NT2/D1 (cell line): Measurements from ENCODE around the gene TMEM269.
A peak's percentile ranks its signal among the peaks of the same experiment; 100 is the strongest.

Experiments
- DNase-seq: peaks from one replicate; pipeline ENCODE4 v3.0.0-alpha.2; 2011; ENCODE audit warnings: low read depth, low spot score
- H3K27me3 ChIP-seq: 2 replicates; pipeline ENCODE4 v1.6.0; 2011; ENCODE audit warnings: mild to moderate bottlenecking; ENCODE audit not compliant: insufficient read length, insufficient read depth
- H3K36me3 ChIP-seq: 2 replicates; pipeline ENCODE4 v1.6.1; 2011; ENCODE audit warnings: mild to moderate bottlenecking, low read length, mixed read lengths; ENCODE audit not compliant: insufficient read depth, insufficient read length
- H3K4me1 ChIP-seq: 2 replicates; pipeline ENCODE4 v1.5.1; 2011; ENCODE audit not compliant: insufficient read depth, insufficient read length
- H3K4me3 ChIP-seq: 2 replicates; pipeline ENCODE4 v1.5.1; 2011; ENCODE audit warnings: low read depth; ENCODE audit not compliant: insufficient read length
- H3K9ac ChIP-seq: 2 replicates; pipeline ENCODE4 v1.6.0; 2011; ENCODE audit warnings: low read depth; ENCODE audit not compliant: insufficient read length
- H3K9me3 ChIP-seq: 2 replicates; pipeline ENCODE4 v1.5.1; 2011; ENCODE audit warnings: mild to moderate bottlenecking, low read length; ENCODE audit not compliant: insufficient read depth
- SUZ12 ChIP-seq: IDR thresholded peaks from 2 replicates; pipeline ENCODE4 v1.6.1; 2011; ENCODE audit not compliant: insufficient read length, insufficient read depth; ENCODE audit errors: extremely low read depth
- YY1 ChIP-seq: IDR thresholded peaks from 2 replicates; pipeline ENCODE4 v1.6.1; 2011; ENCODE audit not compliant: insufficient read length, insufficient read depth
- ZNF274 ChIP-seq: IDR thresholded peaks from 2 replicates; pipeline ENCODE4 v1.6.1; 2011; ENCODE audit warnings: mild to moderate bottlenecking, low read depth, low read length

Gene TMEM269

DNA sequence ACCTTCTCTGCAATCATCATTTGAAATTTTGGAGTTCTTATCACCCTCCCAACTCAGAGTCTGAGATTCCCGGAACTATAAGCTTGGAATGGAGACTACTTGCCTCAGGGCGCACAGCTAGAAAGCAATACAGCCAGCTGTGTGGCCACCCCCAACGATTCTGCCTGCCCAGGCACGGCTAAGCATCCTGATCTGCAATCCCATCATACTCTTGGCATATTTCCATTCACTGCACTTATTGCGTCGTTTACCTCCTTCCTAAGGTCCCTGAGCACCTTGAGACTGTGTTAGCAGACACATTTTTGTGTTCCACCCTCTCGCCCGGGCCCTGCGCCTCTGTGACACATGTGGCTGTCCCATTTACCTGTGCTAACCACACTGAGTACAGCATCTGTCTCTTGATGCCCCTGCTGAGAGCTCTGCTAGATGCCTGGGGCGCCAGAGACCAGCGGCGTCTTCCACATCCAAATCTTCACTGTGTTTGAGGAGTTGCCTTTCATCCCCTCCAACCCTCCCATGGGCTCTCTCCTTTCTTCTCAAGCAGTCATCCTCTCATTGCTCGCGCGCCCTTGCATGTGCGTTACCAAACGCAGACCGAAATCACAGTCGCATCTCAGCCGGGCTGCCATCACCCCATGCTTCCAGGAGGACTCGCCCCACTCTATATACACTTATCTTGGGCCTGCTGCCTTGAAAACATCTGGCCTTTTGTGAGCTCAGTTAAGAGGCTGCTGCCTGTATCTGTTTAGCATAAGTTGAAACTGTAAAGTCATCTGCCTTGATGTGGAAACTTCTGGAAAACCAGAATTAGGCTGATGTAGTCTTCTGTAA lies 41.3 kb upstream of the TMEM269 start:
- Histone ChIP-seq H3K9me3 (no peaks in the 10 kb centered on the region), H3K4me1 (peaks cover 37% of the 10 kb centered on the region), H3K9ac (no peak overlapping the region), H3K36me3 (peaks cover 38% of the 10 kb centered on the region), H3K27me3 (no peaks in the 10 kb centered on the region), H3K4me3 (no peak overlapping the region)
- TF ChIP-seq YY1, result no peak
- no peak for TF ChIP-seq SUZ12
- no peak for TF ChIP-seq ZNF274
- no peak for DNase-seq

DNA sequence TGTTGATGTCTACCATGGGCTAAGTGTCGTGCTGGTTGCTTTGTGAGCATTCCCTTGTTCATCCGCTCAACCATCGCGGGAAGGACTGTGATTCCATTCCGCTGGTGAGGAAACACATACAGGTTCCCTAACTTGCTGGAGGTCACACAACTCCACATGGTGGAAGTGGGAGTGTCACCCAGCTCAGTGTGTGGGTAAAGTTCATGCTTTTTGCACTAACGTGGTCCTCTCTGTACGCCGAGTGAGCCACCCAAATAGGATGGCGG lies 40.7 kb upstream of the TMEM269 start:
- peaks cover 31% of the 10 kb centered on the region for H3K4me1 ChIP-seq
- H3K27me3 ChIP-seq, result no peaks in the 10 kb centered on the region
- no peak overlapping the region for H3K4me3 ChIP-seq
- no peak overlapping the region for H3K9ac ChIP-seq
- H3K9me3 ChIP-seq, result no peaks in the 10 kb centered on the region
- peaks cover 43% of the 10 kb centered on the region for H3K36me3 ChIP-seq
- no peak for DNase-seq
- TF ChIP-seq SUZ12 (no peak), ZNF274 (no peak), YY1 (no peak)

- no peaks in the 10 kb centered on the region for H3K27me3 ChIP-seq
- peaks cover 56% of the 10 kb centered on the region for H3K36me3 ChIP-seq
- H3K9ac ChIP-seq, result no peak overlapping the region
- no peak for TF ChIP-seq YY1
- no peak for TF ChIP-seq ZNF274
- no peak for TF ChIP-seq SUZ12
- H3K4me3 ChIP-seq, result no peak overlapping the region
- peaks cover 19% of the 10 kb centered on the region for H3K4me1 ChIP-seq
- peaks cover 4% of the 10 kb centered on the region; the same call in 1 of the 2 replicates for H3K9me3 ChIP-seq
- DNase-seq, result no peak
These were observed 38.9 kb upstream of the TMEM269 start for GRCh38 chr1:42745851-42746250.

DNA sequence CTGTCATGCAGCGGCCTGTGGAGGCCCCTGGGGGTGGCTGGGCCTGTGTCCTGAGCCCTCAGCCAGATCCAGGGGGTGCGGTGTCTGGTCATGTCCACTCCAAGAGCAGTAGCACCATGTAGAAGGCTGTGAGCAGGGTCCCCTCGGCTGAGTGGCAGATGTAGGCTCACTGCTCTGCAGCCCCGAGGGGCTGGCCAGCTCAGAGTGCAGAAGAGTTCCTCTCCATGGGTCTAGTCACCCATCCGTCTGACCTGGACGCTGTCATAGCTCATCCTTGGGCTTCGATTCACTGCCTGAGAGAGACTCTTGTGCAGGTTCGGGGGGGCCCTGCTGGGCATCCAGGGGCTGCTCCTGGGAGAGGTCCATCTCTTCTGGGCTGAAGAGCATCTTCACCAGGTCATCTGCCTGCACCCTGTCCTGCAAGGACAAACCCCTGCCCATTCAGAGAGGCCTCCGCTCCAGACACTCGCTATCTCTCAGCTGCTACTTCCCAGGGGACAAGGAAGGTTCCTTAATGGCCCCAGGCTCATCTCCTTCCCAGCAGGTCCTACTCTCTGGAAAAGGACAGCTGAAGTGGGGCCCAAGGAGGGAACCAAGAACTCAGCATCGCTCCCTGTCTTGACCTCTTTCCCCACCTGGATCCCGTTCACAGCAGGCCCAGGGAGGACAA lies 38.2 kb upstream of the TMEM269 start:
- H3K36me3 ChIP-seq, result peaks cover 57% of the 10 kb centered on the region
- peaks cover 5% of the 10 kb centered on the region; the same call in 1 of the 2 replicates for H3K9me3 ChIP-seq
- no peak for TF ChIP-seq SUZ12
- TF ChIP-seq ZNF274, result no peak
- no peak for TF ChIP-seq YY1
- no peaks in the 10 kb centered on the region for H3K27me3 ChIP-seq
- no peak for DNase-seq
- no peak overlapping the region for H3K4me3 ChIP-seq
- peaks cover 14% of the 10 kb centered on the region for H3K4me1 ChIP-seq
- H3K9ac ChIP-seq, result no peak overlapping the region

- H3K4me3 ChIP-seq, result no peak overlapping the region
- H3K9ac ChIP-seq, result no peak overlapping the region
- peak; percentile 46 for DNase-seq
- TF ChIP-seq SUZ12, result no peak
- TF ChIP-seq YY1, result no peak
- no peak for TF ChIP-seq ZNF274
- H3K9me3 ChIP-seq, result peaks cover 10% of the 10 kb centered on the region; the same call in 1 of the 2 replicates
- H3K27me3 ChIP-seq, result no peaks in the 10 kb centered on the region
- peaks cover 63% of the 10 kb centered on the region for H3K36me3 ChIP-seq
- H3K4me1 ChIP-seq, result peaks cover 13% of the 10 kb centered on the region
These were observed 37.7 kb upstream of the TMEM269 start for GRCh38 chr1:42747125-42747524.

DNA sequence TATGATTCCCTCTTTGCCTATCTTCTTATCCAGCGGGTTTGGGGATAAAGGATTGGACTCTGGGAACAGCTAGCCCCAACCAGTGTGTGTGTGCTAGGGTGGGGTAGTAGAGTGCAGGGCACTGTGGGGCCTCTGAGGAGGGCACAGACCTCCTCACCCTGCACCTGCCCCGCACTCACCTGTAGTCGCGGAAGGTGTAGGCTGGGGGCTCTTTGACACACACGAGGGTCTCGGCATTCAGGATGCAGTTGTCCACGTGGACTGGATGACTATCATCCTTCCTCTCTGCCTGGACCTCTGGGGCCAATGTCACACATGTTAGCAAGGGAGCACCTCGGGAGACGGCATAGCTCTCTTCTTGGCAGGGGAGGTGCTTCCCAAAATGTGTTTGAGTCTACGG lies 36.8 kb upstream of the TMEM269 start:
- TF ChIP-seq YY1 (no peak), SUZ12 (no peak), ZNF274 (no peak)

GRCh38 chr1:42748461-42749410 lies 36.1 kb upstream of the TMEM269 start:
- no peak for TF ChIP-seq ZNF274
- no peak for TF ChIP-seq YY1
- no peak for TF ChIP-seq SUZ12
- H3K27me3 ChIP-seq, result no peaks in the 10 kb centered on the region
- peaks cover 15% of the 10 kb centered on the region; the same call in 1 of the 2 replicates for H3K9me3 ChIP-seq
- no peak overlapping the region for H3K4me3 ChIP-seq
- H3K9ac ChIP-seq, result no peak overlapping the region
- peaks cover 79% of the 10 kb centered on the region for H3K36me3 ChIP-seq
- H3K4me1 ChIP-seq, result peaks cover 7% of the 10 kb centered on the region
- DNase-seq, result no peak

More for the DNA sequence above, 36.8 kb upstream of the TMEM269 start:
- no peaks in the 10 kb centered on the region for H3K27me3 ChIP-seq
- no peak for DNase-seq
- H3K9ac ChIP-seq, result no peak overlapping the region
- H3K9me3 ChIP-seq, result peaks cover 15% of the 10 kb centered on the region; the same call in 1 of the 2 replicates
- peaks cover 13% of the 10 kb centered on the region for H3K4me1 ChIP-seq
- H3K36me3 ChIP-seq, result peaks cover 72% of the 10 kb centered on the region
- no peak overlapping the region for H3K4me3 ChIP-seq
